HCT116 (cell line): ENCODE data around the gene UFSP2. TPM values are rescaled to one million over a fixed set of nuclear protein-coding genes. Genes with fewer than 3 reads are reported as not detected.

Experiments used
- ATAC-seq: fragments of 200-7000 bp; cut with Tn5 transposase; 2 replicates; pipeline ENCODE4 v1.9.1; 2020; ENCODE audit warnings: mild to moderate bottlenecking, moderate library complexity
- BruUV-seq: library from RNA; stranded (reverse); fragments of 400-500 nt; replicated peaks from 2 replicates; lab custom pipeline; 2021; lab: Mats Ljungman, UMichigan
- CTCF ChIA-PET: fragments of 300-600 bp; sonication (Branson Sonifier 250); formaldehyde crosslinking; loops from one replicate; lab custom pipeline; 2021; ENCODE audit warnings: antibody characterized with exemption; lab: Charles Lee
- POLR2A ChIA-PET: fragments of 300-600, 350-600 bp; sonication (Branson Sonifier 250); formaldehyde crosslinking; loops from one replicate; lab custom pipeline; 2021; ENCODE audit warnings: antibody characterized with exemption; lab: Charles Lee
- RAD21 ChIA-PET, 2 experiments: fragments of 300-600 bp; sonication (Branson Sonifier 250); formaldehyde crosslinking; loops; one replicate each; lab custom pipeline; 2023; ENCODE audit warnings: low total read pairs in 2 of 2; ENCODE audit not compliant: uncharacterized antibody in 2 of 2, unreplicated experiment in 2 of 2, low non-redundant PET in 1 of 2; lab: Charles Lee
- DNase-seq: peaks from one replicate; pipeline ENCODE4 v3.0.0-alpha.2; 2010; ENCODE audit warnings: low read depth, low spot score
- H2AFZ ChIP-seq: fragments of 200-600 bp; shearing (Covaris generic), sonication (generic); 2 replicates; pipeline ENCODE4 v1.6.1; 2017; ENCODE audit warnings: low read depth, mixed run types, mixed read lengths, antibody characterized with exemption, low read length; ENCODE audit not compliant: poor library complexity, severe bottlenecking
- H3K27ac ChIP-seq: 2 replicates; pipeline ENCODE4 v1.5.1; 2012; ENCODE audit warnings: low read depth, low read length
- H3K27me3 ChIP-seq: fragments of 200-600 bp; sonication (generic); 2 replicates; pipeline ENCODE4 v1.6.1; 2016; ENCODE audit warnings: mixed run types, low read length, mixed read lengths; ENCODE audit not compliant: insufficient read depth
- H3K36me3 ChIP-seq, 2 experiments: fragments of 200-500 bp in 1 of 2; fragments of 200-600 bp in 1 of 2; sonication (Bioruptor generic) in 1 of 2; sonication (generic) in 1 of 2; 2 replicates each; pipeline versions ENCODE4 v1.5.1 to v1.6.1; 2014 to 2016; ENCODE audit warnings: low read length in 2 of 2, inconsistent platforms in 1 of 2, mixed read lengths in 1 of 2, mixed run types in 1 of 2; ENCODE audit not compliant: insufficient read depth in 2 of 2, control insufficient read depth in 1 of 2
- H3K4me1 ChIP-seq, 2 experiments: fragments of 200-600 bp in 1 of 2; sonication (generic) in 1 of 2; 2 replicates each; pipeline versions ENCODE4 v1.5.1 to v1.6.1; 2012 to 2017; ENCODE audit warnings: low read length in 2 of 2, inconsistent platforms in 1 of 2, mild to moderate bottlenecking in 1 of 2, mixed read lengths in 1 of 2, mixed run types in 1 of 2, moderate library complexity in 1 of 2; ENCODE audit not compliant: insufficient read depth in 2 of 2, control insufficient read depth in 1 of 2
- H3K4me2 ChIP-seq: fragments of 200-600 bp; sonication (generic); 2 replicates; pipeline ENCODE4 v1.6.1; 2017; ENCODE audit warnings: mixed run types, low read length, mixed read lengths
- H3K4me3 ChIP-seq, 2 experiments: fragments of 200-600 bp in 1 of 2; sonication (generic) in 1 of 2; replicated peaks in 1 of 2; 2 replicates each; pipeline ENCODE4 v1.5.1; 2011 to 2016; ENCODE audit warnings: low read length in 2 of 2, control low read depth in 1 of 2, low read depth in 1 of 2, mild to moderate bottlenecking in 1 of 2, mixed read lengths in 1 of 2, mixed run types in 1 of 2
- H3K79me2 ChIP-seq: fragments of 200-600 bp; sonication (generic); 2 replicates; pipeline ENCODE4 v1.6.1; 2017; ENCODE audit warnings: mild to moderate bottlenecking, mixed run types, low read length, moderate library complexity, mixed read lengths; ENCODE audit not compliant: insufficient read depth
- H3K9ac ChIP-seq: fragments of 200-600 bp; sonication (generic); 2 replicates; pipeline ENCODE4 v1.6.1; 2016; ENCODE audit warnings: low read length, mixed read lengths
- H3K9me2 ChIP-seq: fragments of 200-600 bp; sonication (generic), shearing (Covaris generic); 2 replicates; pipeline ENCODE4 v1.6.1; 2017; ENCODE audit warnings: mixed run types, mild to moderate bottlenecking, moderate library complexity; ENCODE audit not compliant: insufficient read depth
- H3K9me3 ChIP-seq, 2 experiments: fragments of 200-500 bp in 1 of 2; fragments of 200-600 bp in 1 of 2; sonication (Bioruptor generic) in 1 of 2; sonication (generic) in 1 of 2; 2 replicates each; pipeline ENCODE4 v1.6.1; 2014 to 2017; ENCODE audit warnings: low read length in 2 of 2, mixed read lengths in 2 of 2, inconsistent platforms in 1 of 2, low read depth in 1 of 2, mild to moderate bottlenecking in 1 of 2, mixed run types in 1 of 2, moderate library complexity in 1 of 2; ENCODE audit not compliant: control insufficient read depth in 1 of 2, insufficient read depth in 1 of 2
- H4K20me1 ChIP-seq: fragments of 200-600 bp; sonication (generic), shearing (Covaris generic); 2 replicates; pipeline ENCODE4 v1.6.1; 2017; ENCODE audit warnings: mixed run types, mild to moderate bottlenecking, moderate library complexity; ENCODE audit not compliant: insufficient read depth
- ATF3 ChIP-seq: IDR thresholded peaks from 2 replicates; pipeline ENCODE4 v1.6.1; 2012
- CBX3 ChIP-seq: IDR thresholded peaks from 2 replicates; pipeline ENCODE4 v1.6.1; 2012; ENCODE audit warnings: low read depth
- EGR1 ChIP-seq: IDR thresholded peaks from 2 replicates; pipeline ENCODE4 v1.6.1; 2012; ENCODE audit warnings: low read depth
- ELF1 ChIP-seq: IDR thresholded peaks from 2 replicates; pipeline ENCODE4 v1.6.1; 2012; ENCODE audit warnings: low read depth, borderline replicate concordance
- EZH2 ChIP-seq: fragments of 200-600 bp; sonication (generic); IDR thresholded peaks from 2 replicates; pipeline ENCODE4 v1.6.1; 2017; ENCODE audit warnings: antibody characterized with exemption, mixed run types
- EZH2phosphoT487 ChIP-seq: fragments of 200-600 bp; IDR thresholded peaks from 2 replicates; pipeline ENCODE4 v1.6.1; 2018; ENCODE audit warnings: antibody characterized with exemption, borderline replicate concordance
- JUND ChIP-seq: IDR thresholded peaks from 2 replicates; pipeline ENCODE4 v1.6.1; 2012
- MAX ChIP-seq: IDR thresholded peaks from 2 replicates; pipeline ENCODE4 v1.6.1; 2012
- RAD21 ChIP-seq: IDR thresholded peaks from 2 replicates; pipeline ENCODE4 v1.6.1; 2012; ENCODE audit warnings: low read depth, mild to moderate bottlenecking
- REST ChIP-seq: IDR thresholded peaks from 2 replicates; pipeline ENCODE4 v1.6.1; 2012; ENCODE audit warnings: low read depth
- SIN3A ChIP-seq: IDR thresholded peaks from 2 replicates; pipeline ENCODE4 v1.6.1; 2012; ENCODE audit warnings: low read depth
- SP1 ChIP-seq: IDR thresholded peaks from 2 replicates; pipeline ENCODE4 v1.6.1; 2012; ENCODE audit warnings: low read depth
- SRF ChIP-seq: IDR thresholded peaks from 2 replicates; pipeline ENCODE4 v1.6.1; 2012; ENCODE audit warnings: low read depth
- TCF7L2 ChIP-seq: IDR thresholded peaks from 2 replicates; pipeline ENCODE4 v1.7.0; 2011; ENCODE audit warnings: borderline replicate concordance, inconsistent platforms; ENCODE audit not compliant: insufficient read depth, insufficient read length; ENCODE audit errors: extremely low read depth
- ZBTB33 ChIP-seq: IDR thresholded peaks from 2 replicates; pipeline ENCODE4 v1.6.1; 2011; ENCODE audit warnings: mild to moderate bottlenecking, low read length, moderate library complexity; ENCODE audit not compliant: insufficient replicate concordance; ENCODE audit errors: extremely low read depth
- ZFX ChIP-seq: fragments of 450-650 bp; IDR thresholded peaks from 2 replicates; pipeline ENCODE4 v1.6.1; 2017
- intact Hi-C: fragments of 100-400 bp; cut with micrococcal nuclease; formaldehyde crosslinking; loops from 2 replicates; pipeline ENCODE4 v1.10.0; 2022
- total RNA-seq: library from RNA; stranded (reverse); gene quantifications from one replicate; pipeline ENCODE4 v1.2.1, GENCODE V29; 2021; ENCODE audit not compliant: unreplicated experiment

Gene UFSP2
- total RNA-seq, 1 experiment from 2014 or later = 29.4 TPM

- H3K27ac ChIP-seq = no peak overlapping the region
- no peaks in the 10 kb centered on the region for H3K9me2 ChIP-seq
- POLR2A ChIA-PET = interaction anchor here (0.6 kb wide), 1 partner anchor 68 kb away, joined by 3 read pairs; the partner anchor contains the start of gene PDLIM3
- peaks cover 2 to 10% of the 10 kb centered on the region in 2 experiments; a peak in 3 of 4 replicates for H3K4me1 ChIP-seq
- H3K9ac ChIP-seq = no peak overlapping the region
- no peaks in the 10 kb centered on the region for H3K9me3 ChIP-seq
- H2AFZ ChIP-seq = no peak overlapping the region
- H3K27me3 ChIP-seq = no peaks in the 10 kb centered on the region
- CTCF ChIA-PET = no interaction called here
- no peaks in the 10 kb centered on the region for H3K79me2 ChIP-seq
- no TSS peak for BruUV-seq
- RAD21 ChIA-PET = no interaction called here
- no peaks in the 10 kb centered on the region for H3K36me3 ChIP-seq
- no peak overlapping the region for H3K4me2 ChIP-seq
- H4K20me1 ChIP-seq = no peaks in the 10 kb centered on the region
- DNase-seq (no peak), ATAC-seq (no peak)
- intact Hi-C loops = no loop called here
- TF ChIP-seq SIN3A (no peak), TCF7L2 (no peak)
- TF ChIP-seq, all 23 proteins: peak for 0
- H3K4me3 ChIP-seq = no peak overlapping the region
These were observed 41.3 kb upstream of the UFSP2 start for GRCh38 chr4:185467101-185467500.

GRCh38 chr4:185465707-185466106, 39.9 kb upstream of the UFSP2 start:
- CTCF ChIA-PET = no interaction called here
- ATAC-seq = no peak
- Histone ChIP-seq H3K9me2 (no peaks in the 10 kb centered on the region), H4K20me1 (no peaks in the 10 kb centered on the region), H3K4me3 (no peak overlapping the region), H3K36me3 (no peaks in the 10 kb centered on the region), H3K79me2 (no peaks in the 10 kb centered on the region), H3K4me1 (peaks cover 2 to 7% of the 10 kb centered on the region in 2 experiments; a peak in 2 of 4 replicates), H3K27me3 (no peaks in the 10 kb centered on the region), H3K27ac (no peak overlapping the region), H3K9ac (no peak overlapping the region), H3K4me2 (no peak overlapping the region), H3K9me3 (no peaks in the 10 kb centered on the region), H2AFZ (no peak overlapping the region)
- no peak for TF ChIP-seq REST
- no peak for TF ChIP-seq TCF7L2
- no peak for TF ChIP-seq MAX
- no peak for TF ChIP-seq RAD21
- no peak for TF ChIP-seq EZH2
- no peak for TF ChIP-seq JUND
- TF ChIP-seq ZBTB33 = no peak
- TF ChIP-seq SIN3A = no peak
- no peak for TF ChIP-seq ELF1
- no peak for TF ChIP-seq ATF3
- no peak for TF ChIP-seq CBX3
- no peak for TF ChIP-seq SP1
- TF ChIP-seq SRF = no peak
- no peak for TF ChIP-seq ZFX
- no peak for TF ChIP-seq EZH2phosphoT487
- TF ChIP-seq EGR1 = no peak
- POLR2A ChIA-PET = no interaction called here
- RAD21 ChIA-PET = no interaction called here
- no TSS peak for BruUV-seq
- intact Hi-C loops = no loop called here
- no peak for DNase-seq
